SKM-1 (cell line): ENCODE results near the gene GPHN.

Source experiments
- DNase-seq: peaks from one replicate; lab custom pipeline; 2025; ENCODE audit not compliant: unreplicated experiment; lab: John Stamatoyannopoulos, UW

The GPHN gene

DNA sequence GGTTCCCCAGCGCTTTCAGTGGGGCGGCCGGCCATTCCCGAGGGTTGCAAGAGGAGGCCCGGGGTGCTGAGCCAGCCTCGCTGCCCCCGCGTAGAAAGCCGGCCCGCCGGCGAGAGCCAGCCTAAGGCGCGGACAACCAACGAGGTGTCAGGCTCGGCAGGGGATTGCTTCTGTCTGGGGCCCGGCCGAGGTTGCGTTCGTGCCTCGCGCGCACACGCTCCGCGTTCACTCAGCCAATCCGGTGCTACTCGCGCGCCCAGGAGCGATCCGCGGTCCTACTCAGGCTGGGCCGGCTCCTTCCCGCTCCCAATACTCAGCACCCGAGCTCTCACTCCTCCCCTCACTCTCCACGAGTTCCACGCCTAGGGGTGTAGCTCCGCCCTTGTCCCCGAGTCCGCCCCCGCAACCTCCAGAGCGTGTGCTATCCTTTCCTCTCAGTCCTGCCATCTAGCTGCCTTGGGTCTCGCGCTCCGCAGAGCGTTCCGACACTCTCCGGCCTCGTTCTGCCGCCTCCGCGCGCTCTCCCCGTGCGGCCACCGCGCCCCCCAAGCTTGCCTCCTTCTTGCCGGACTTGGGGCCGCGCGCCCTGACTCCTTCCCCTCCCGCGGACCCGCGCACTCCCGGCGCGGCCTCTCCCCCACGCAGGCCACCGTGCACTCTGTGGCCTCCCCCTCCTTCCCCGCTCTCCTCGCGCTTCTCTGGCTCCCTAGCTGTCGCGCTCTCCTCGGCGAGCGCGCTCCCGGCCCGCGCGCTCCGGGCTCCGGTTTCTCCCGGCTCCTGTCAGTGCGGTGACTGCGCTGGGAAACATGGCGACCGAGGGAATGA, at the start of gene GPHN:
TSS of gene GPHN (plus strand) at position 426 of the 825 bp plus-strand sequence.
- peak; percentile 89 for DNase-seq

DNA sequence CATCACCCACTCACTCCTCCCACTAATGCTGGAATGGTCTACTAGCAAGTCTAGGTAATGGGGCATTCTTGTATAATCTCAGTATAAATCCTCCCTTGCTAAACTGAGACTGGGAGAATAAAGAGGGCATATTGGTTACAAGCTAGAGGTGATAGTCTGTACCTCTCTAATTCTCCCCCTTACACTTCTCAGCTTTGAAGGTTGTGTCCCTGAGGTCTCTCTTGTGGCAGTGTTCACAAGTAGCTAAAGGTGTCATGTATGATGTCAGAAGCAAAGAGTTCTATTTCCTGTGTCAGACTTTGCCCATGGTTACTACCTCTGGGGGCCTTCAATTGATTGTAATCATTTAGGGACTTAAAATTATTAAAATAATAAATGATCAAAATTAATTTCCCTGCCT, 48.3 kb upstream of the GPHN start:
- no peak for DNase-seq

DNA sequence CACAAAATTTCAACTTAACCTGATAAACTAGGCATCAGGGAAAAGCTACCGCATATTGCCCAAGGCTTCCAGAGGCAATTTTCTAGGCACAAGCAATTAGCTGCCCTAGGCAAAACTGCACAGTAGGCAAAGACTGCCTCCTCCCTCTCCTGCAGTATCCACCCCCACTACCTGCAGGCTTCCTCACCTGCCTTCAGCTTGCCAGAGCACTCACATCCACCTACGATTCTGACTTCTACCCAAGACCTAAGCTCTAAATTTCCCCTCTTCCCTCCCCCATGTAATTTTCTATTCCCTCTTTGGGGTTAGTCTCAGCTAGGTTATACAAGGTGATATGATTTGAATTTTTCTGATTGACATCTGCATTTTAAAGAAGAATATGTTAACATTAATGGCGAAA, 43.7 kb upstream of the GPHN start:
- no peak for DNase-seq

DNA sequence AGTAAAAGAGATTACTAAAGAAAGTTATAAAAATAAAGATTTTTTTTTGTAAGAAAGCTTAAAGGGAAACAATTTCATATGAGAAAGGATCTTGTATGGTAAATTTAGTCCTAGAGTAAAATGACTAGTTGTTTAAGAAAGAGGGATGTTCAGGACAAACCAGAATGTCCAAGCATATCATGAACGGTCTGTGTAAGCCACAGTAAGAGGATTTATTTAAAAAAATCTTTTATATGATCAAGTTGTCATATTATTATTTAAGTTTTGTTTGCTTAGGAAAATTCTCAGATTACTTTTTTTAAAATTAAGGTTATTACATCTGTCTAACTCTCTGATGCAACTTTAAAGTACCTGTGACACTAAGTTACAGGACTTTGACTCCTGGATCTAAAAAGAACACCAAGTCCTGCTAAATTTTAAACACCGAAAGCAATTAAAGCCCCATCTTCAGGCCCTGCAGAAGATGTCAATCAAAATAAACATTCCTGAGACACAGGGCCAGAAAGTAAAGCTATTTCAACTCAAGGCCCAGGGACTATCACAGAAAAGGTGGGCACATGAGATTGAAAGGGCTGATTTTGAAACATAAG, 39.1 kb upstream of the GPHN start:
- no peak for DNase-seq

DNA sequence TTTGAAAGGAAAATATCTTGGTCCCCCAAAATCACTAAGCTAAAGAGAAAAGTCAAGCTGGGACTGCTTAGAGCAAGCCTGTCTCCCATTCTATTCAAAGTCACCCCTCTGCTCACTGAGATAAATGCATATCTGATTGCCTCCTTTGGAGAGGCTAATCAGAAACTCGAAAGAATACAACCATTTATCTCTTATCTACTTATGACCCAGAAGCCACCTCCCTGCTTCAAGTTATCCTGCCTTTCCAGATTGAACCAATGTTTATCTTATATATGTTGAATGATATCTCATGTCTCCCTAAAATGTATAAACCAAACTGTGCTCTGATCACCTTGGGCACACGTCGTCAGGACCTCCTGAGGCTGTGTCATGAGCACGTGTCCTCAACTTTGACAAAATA, 36.4 kb upstream of the GPHN start:
- no peak for DNase-seq

DNA sequence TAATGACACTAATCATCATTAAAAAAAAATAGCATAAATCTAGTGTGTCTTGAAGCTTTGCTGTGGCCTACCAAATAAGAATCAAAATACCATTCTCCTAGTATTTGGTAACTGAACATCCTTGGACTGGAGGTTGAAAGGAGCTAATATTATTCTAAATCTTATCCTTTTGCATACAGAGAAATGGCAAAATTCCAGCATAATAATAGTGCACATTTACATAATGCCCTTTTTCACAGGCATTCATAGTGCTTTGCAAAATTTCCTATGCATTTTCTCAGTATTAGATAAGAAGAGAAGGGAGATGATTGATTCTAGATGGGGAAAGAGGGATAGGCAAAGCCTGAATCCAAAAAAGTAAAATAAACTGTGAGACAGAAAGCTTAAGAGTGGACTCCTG, 35.7 kb upstream of the GPHN start:
- DNase-seq = no peak

DNA sequence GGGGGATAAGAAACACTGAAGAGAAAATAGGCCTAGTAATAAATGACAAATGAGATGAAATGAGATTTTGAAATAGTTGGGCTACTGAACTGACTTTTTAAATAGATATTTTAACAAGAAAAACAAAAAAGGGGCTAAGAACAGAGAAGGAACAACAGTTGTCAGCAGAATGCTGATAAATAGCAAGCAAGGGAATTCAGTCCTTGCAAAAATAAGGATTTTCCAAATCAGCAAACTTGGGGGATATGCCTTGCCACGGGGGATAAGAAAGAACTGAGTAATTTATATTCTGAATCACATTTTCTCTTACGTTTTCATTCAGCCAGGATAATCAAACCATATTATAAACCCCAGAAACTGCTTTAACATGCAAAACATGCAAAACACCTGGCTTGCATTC, 34.7 kb upstream of the GPHN start:
- no peak for DNase-seq

DNA sequence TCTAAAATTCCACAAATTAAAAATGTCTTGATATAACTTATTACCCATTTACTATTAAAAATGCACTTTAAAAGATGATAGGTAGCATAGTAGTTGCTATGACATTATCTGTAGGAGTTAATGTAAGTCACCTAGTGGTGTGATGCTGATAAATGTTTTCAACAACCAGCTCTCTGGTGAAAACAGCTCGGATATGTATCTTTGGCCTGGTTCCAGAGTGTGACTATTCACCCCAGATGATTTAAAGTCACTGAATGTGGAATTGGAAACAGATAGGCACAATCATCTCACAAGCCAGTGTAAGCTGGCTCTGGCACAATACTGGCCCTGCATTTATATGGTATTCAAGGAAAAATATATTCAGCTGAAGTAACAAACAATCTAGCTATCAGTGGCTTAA, 31.0 kb upstream of the GPHN start:
- no peak for DNase-seq

DNA sequence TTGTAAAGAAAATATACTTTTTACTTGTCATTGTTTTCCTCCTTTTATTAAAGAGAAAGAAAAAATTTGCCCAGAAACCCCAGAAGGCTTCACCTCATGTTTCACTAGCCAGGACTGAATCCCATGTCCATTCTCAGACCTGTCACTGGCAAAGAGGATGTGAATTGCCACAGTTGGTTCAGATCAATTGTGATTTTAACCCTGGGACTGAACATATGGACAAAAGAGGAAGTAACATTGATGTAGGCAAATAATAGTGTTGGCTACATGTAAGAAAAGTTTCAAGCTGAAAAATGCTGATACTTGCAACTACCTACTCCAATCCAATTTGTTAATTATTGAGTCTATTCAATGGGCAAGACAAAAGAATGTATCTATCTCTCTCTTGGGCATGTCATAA, 30.4 kb upstream of the GPHN start:
- DNase-seq = no peak

DNA sequence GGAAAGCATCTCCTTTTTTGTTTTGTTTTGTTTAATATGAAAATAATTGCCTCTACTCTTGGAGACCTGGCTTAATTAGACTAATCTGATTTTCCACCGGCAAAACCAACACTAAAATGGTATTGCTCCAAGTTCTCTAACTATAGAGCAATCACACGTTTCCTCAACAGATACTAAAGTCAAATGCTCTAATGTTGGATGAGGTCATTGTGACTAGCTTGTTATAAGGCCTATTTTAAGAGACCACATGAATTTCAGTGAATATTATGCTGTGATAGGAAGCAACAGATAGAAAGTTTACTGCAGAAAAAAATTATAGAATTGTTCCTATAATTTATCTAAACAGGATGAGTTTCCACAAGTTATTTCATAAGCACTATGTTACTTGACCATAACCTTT, 25.1 kb upstream of the GPHN start:
- no peak for DNase-seq

DNA sequence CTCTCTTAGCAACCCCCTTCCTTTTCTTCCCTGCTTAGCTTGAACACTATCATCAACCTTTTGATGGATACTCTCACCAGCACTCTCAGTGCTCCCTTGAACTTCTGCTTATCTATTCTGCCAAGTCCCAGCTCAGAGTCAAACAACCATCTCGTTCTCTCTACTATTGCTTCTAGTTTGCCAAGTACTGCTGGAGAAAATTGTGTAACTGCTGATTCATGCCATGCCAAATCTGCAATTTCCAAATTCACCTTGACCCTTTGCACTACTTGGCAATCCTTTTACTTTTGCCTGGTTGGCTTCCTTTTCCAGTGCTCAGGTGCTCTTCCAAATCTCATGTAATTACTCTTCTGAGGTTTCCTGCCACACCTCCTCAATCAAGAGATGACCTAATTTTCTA, 24.6 kb upstream of the GPHN start:
- DNase-seq = no peak

DNA sequence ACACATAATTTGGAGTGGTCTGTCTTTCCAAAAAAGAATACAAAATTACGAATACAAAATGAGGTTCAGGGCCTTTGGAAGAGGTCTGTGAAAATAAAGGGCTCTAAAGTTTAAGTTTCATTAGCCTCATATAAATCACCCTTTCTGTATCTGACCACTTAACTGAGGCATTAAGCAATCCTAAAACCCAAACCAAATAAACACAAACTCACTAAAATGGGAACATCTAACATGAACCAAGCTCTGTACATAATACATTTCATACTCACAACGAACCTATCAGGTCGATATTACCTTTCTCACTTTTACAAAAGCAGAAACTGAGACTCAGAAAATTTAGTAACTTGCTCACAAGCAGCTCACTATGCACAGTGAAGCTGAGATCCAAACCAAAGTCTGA, 22.9 kb upstream of the GPHN start:
- DNase-seq = no peak

DNA sequence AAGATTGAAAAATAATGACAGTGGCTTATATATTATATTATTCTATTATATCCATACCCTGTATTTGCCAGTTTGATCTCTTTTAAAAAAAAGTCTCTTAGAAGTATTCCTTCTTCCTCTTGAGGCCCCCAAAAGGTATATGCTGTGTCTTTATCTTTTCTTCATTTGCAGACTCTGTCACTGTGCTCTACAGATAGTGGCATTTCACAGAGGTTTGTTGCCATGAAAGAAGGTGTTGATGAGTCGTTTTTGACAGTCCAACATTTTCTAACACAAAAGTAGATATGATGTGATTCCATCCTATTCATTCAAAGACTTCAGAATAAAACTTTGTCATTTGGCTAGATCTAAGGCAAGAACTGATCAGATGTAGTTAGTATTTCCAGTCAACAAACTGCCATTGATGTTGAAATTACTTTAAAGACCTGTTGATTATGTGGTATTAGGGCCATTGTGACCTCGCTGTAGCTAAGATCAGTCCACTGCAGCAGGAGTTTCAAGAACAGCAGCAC, 22.0 kb upstream of the GPHN start, which contains the start of gene CCDC196:
TSS of gene CCDC196 (plus strand) at position 462 of the 512 bp plus-strand sequence. CDS start 132 bp downstream, outside the sequence.
- DNase-seq = no peak

DNA sequence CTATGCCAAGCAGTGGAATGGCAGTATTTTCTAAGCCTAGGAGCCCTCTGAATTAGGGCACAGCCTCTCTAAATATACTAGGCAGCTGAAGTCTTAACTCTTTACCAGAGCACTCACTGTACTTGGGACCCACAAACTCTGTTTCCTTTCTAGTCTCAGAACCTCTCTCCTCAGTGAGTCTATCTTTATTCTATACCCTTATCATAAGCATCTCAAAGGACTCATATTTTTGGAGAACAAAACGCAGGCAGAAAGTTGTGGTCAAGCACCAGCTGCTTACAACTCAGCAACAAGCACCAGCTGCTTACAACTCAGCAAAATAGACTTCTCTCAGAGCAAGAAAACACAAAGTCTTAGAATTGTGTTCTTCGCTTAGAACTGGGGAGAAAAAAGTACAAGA, 20.8 kb upstream of the GPHN start:
- DNase-seq = no peak

DNA sequence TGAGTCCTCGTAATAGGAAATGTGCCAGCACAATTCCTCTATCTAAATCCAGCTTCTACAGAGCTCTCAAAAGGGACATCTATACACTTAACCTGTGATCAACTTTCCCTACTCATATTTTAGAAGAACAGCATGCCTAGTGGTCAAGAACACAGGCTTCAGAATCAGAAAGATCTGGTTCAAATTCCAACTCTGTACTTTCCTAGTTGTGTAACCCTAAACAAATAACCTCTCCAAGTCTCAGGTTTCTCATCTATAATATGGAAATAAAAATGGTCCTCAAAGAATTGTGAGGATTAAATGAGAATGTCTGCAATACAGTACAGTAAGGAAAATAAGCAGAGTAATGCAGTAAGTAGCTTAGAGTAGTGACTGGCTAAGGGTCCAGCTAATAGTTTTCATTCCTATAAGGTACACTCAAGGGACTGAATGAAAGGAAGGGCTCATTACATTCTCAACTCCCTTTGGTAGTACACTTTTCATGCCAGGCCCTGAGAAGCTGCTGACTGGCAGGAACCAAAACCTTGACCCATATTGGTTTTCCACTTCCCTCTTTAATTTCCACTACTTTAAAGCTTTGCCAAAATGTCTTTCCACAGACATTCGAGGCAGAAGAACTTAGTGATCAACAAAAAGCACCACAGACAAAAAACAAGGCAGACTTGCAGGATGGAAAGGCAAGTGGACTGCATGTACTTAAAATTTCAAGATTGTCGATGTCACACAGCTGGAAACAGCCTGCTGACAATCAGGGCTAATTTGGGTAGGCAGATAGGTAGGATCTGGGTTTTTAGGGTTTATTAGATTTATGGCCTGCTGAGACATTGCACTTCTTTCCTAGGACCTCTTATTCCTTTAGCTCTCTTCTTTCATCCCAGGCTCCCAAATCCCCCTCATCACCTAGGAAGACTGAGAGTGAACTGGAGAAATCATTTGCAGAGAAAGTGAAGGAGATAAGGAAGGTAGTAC, 17.5 kb upstream of the GPHN start:
- DNase-seq = no peak

DNA sequence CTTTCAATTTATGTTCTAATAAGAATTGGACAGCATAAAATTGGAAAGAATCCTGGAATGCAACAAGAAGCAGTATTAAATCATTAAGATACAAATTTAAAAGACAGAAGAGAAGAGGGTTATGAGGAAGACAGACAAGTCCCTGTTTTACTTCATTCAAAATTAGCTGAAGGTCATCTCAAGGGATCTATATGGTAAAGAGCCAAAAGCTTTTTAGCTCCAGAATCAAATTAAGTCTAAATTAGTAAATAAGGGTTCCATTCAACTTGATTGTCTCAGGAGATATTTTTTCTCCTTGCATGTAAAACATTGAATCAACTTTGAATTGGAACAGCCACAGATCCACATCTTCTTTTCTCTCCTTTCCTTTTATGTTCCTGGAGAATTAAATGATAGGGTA, 14.2 kb upstream of the GPHN start:
- DNase-seq = no peak

DNA sequence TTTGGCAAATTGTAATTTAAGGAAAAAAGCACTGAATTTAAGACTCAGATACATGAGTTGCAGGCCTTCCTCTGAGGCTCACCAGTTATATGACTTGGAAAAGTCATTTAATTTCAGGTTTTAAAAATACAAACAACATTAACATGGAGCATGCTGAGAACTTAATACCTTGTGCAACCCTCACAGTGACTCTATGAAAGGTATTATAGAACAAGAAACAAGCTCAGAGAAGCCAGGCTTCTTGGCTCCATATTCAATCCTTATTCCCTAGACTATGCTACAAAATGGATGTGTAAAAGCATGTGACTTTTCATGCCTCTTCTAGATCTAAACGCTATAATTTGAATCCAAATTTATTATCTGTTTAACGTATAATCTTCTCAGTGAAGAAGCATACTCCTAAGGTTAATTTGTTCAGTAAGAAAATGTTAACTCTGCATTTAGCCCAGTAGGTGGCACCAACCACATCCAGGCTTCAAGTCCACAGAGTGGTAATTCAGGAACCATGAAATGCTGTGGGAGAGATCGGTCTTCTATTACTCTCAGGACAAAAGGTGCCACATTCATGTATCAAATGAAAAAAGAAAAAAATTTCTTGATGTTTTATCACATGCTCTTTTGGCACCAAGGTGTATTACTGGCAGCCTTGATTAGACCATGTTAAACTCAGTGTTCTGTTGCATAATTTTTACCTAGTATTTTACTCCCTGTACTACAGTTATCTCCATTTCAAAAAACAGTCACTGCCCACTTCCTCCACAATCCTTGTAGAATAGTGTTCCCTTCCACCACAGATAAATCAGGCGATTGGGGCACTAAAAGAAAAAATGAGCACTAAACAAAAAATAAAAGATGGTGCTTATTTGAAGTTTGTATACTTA, 12.5 kb upstream of the GPHN start:
- DNase-seq = no peak

DNA sequence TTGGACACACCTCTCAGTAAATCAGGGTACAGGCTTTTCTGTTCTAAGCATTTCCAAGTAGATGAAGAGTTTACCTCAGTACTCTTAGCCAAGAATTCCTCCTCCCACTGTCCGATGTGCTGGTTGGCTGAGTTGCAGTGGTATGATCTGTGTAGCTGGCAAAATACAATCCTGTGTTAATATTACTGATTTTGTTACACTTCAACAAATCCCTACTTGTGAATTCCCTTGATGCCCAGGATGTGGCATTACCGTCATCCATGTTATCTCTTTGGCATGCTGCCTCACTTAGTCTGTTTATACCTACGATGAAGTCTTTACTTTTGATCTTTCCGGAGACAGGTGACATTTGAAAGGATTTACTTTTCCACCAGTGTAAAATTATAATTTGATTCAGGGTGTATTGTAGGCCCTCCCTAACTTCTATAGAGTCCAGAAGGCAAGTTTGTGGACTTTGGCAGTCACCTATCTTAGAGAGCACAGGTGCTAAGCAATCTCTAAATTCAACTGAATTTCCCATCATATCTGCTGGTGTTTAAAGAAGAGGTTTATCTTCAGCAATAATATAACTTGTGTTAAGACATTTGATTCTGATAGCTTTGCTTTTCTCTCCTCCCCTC, 11.6 kb upstream of the GPHN start:
- no peak for DNase-seq

DNA sequence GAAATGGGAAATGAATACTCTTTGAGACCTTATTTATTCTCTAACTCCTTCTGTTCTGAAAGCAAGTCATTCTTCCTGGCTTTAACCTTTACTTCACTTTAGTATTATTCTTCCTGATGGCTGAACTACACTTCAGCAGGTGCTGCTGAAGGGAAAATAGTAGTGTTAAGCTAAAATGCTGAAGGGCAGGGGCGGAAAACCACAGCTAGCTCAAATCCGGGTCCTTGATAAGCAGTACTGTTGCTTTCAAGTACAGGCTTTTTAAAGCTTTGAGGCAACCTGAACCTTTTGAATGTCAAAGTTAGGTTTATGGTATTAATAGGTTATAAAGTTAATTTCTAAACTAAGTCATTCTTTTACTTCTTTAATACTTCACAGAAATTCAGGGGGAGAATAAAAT, 11.0 kb upstream of the GPHN start:
- DNase-seq = no peak

DNA sequence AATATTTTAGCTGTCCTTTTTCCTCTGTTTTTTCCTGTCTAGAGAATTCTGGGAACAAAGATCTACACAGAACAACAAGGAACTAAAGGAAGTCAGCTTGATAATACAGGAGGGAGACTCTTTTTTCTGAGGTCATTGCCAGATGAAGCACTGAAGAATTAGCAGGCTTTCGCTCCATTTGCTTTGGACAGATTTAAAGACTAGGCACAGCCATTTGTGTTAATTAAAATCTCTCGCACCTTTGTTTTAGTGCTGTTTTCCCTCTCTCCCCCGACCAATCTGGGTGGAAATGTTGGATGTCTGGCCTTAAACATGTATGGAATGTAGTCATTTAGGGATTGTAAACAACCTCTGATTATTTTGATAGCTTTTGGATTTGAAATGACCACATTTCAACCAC, 9.6 kb upstream of the GPHN start:
- DNase-seq = no peak
